NCI-H1048 (cell line): ENCODE data around the gene TF.

Experiments used
- DNase-seq: peaks from one replicate; lab custom pipeline; 2025; lab: John Stamatoyannopoulos, UW

TF gene

GRCh38 chr3:133836497-133837158 is 90.4 kb downstream of the TF start:
- no peak for DNase-seq

- no peak for DNase-seq
These were observed 91.5 kb downstream of the TF start for GRCh38 chr3:133837487-133838295.

GRCh38 chr3:133838296-133838789 is 92.2 kb downstream of the TF start:
- DNase-seq: no peak

- no peak for DNase-seq
These were observed 93.0 kb downstream of the TF start for GRCh38 chr3:133838916-133839800.

GRCh38 chr3:133840055-133840737 is 94.0 kb downstream of the TF start:
- DNase-seq: no peak

GRCh38 chr3:133840767-133841166 is 94.6 kb downstream of the TF start:
- no peak for DNase-seq

GRCh38 chr3:133841196-133841595 is 95.0 kb downstream of the TF start:
- DNase-seq: no peak

- DNase-seq: no peak
These were observed 96.0 kb downstream of the TF start for GRCh38 chr3:133842158-133842557.

- DNase-seq: no peak
These were observed 97.4 kb downstream of the TF start for GRCh38 chr3:133843634-133844033.

- no peak for DNase-seq
These were observed 98.9 kb downstream of the TF start for GRCh38 chr3:133845127-133845526.
